NCI-H146 (cell line): ENCODE data around the gene HAS3.
"Not testable (repeated sequence)": the region's sequence is repeated elsewhere in the genome, so short reads cannot be mapped to it uniquely, and the experiment has no call there.

ENCODE experiments used
- DNase-seq: peaks from one replicate; lab custom pipeline; 2025; lab: John Stamatoyannopoulos, UW

The HAS3 gene

DNA sequence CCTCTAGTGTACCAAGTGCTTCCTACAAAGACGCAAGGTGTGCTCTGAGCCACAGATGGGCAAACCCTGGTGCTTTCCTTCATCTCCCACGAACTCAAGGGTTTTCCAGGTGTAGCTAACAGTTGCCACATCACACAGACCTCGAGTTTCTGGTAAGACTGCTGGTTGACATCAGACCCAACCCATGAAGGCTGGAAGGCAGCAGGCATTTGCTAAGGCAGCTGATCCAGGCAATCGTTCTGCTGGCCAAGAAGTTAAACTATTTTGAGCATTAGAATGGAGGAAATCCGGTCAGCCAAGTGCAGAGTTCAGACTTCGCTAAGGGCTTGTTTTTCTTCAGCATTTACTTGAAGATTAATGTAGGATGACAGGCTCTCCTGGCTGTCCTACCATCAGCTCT lies 11.5 kb downstream of the HAS3 start:
- DNase-seq: no peak

DNA sequence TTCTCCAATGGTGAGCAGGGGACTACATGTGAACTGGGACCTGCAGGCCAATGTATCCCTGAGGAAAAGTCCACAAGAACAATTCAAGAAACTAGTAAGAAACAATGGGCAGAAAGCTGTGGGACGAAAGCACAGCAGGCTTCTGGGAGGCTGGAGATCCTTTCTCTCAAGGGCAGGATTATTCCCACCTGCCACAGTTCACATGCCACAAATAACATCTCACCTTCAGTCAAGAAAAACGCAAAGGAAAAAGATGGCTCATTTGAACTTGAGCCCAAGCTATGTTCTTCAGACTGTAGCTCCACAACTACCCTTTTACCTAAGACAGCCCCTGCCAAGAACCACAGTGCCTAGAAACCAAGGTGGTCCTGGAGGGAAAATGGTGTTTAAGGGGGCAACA lies 13.0 kb downstream of the HAS3 start:
- no peak for DNase-seq

DNA sequence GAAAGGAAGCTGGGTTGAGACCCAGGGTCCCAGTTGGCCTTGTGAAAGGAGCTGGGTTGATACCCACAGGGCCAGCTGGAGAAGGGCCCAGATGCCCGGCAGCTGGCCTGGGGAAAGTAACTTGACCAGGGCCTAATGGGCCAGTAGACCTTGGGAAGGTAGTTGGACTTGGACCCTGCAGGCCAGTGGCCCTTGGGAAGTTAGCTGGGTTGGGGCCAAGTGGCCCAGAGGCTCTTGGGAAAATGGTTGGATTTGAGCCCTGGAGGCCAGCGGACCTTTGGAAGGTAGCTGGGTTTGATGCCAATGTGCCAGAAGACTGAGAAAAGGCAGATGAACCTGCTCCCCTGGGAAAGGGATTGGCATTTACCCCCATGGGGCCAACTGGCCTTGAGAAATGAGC lies 13.5 kb downstream of the HAS3 start:
- no peak for DNase-seq

DNA sequence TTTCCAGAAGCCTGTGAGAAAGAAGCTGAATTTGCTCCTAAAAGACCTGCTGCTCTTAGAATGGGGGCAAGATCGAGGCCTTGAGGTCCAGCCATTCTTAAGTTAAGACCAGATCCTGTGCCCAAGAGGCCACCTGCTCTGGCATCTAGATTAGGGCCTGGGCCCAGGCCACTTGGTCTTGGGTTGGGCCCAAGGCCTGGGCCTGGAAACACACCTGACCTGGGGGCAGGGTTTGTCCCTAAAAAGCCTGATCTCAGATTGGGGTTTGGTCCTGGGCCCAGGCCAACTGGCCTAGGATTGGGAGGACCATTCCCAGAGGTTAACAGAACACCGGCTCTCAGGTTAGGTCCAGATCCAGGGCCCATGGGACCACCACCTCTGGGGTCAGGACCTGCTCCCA lies 14.1 kb downstream of the HAS3 start:
- no peak for DNase-seq

DNA sequence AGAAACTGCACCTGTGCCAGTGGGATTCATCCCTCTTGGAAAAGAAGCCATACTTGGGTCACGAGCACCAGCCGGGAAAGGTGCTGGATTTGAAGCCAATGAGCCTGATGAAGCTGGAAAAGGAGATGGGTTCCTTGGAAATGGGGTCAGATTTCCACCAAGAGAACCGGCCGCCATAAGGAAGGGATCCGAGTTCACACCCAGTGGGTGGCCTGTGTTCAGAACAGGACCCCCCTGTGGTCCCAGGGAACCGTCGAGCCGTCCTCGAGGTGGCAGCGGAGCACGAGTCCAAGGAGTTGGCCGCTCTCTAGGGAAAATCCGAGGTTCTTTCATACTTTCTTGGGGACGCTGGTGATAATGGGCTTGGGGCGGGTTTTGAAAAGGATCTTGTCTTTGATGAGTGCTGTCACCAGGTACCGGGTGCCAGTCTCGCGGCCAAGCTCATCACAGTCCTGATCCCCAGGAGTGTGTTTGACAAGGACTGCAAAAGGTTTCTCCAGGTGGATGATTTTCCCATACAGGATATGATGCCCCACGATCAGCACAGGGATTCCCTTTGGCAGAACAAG lies 14.7 kb downstream of the HAS3 start:
- DNase-seq: no peak

DNA sequence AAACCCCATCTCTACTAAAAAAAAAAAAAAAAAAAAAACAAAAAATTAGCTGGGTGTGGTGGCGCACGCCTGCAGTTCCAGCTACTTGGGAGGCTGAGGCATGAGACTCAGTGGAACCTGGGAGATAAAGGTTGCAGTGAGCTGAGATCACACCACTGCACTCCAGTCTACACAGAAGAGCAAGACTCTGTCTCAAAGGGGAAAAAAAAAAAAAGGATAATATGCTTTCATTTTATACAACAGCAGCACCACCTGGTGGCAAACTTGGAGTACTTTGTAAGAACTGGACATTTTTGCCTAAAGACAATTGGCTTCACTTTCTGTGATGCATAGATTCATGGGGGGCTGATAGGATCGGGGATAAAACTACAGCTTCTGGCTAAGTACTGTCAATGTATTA lies 18.5 kb downstream of the HAS3 start:
- DNase-seq: peak; percentile 64

DNA sequence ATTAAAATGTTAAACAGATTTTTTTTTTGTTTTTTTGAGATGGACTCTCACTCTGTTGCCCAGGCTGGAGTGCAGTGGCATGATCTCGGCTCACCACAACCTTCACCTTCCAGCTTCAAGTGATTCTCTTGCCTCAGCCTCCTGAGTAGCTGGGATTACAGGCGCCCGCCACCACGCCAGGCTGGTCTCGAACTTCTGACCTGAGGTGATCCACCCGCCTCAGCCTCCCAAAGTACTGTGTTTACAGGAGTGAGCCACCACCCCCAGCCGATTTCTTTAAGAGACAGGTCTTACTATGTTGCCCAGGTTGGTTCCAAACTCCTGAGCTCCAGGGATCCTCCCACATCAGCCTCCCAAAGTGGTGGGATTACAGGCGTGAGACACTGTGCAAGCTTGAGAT lies 19.0 kb downstream of the HAS3 start:
- DNase-seq: not testable (repeated sequence)

DNA sequence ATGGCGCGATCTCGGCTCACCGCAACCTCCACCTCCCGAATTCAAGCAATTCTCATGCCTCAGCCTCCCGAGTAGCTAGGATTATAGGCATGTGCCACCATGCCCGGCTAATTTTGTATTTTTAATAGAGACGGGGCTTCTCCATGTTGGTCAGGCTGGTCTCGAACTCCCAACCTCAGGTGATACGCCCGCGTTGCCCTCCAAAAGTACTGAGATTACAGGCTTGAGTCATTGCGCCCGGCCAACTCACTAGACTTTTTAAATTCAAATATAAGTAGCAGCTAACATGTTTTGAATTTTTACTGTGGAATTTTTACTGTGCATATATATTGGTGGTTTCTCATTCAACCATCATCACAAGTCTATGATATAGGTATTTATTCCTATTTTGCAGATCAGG lies 19.5 kb downstream of the HAS3 start:
- not testable (repeated sequence) for DNase-seq

DNA sequence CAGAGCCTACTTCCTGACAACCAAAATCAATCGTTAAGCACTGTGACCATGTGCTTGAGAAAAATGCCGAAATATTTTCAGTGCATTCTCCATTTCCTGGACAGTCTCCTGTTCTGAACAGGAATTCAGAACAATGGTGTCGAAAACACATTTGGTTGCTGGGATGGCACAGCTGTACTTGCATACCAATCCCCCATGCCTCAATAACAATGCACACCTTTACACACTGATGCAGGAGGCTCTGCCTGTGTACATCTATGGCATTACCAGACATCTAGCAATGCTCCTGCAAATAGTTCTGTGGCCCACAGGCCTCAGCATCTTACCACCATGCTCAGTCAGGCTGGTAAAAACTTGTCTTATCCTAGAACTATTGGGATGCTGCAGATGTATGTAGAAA lies 20.8 kb downstream of the HAS3 start:
- DNase-seq: no peak

DNA sequence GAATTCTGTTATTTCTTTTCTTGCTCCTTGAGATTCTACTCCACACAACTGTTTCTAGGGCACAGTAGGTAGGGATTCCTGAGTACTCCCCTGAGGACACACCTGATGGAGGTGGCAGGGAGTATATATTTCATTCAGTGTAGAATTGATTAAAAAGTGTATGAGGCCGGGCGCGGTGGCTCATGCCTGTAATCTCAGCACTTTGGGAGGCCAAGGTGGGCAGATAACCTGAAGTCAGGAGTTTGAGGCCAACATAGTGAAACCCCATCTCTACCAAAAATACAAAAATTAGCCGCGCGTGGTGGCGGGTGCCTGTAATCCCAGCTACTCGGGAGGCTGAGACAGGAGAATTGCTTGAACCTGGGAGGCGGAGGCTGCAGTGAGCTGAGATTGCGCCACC lies 21.3 kb downstream of the HAS3 start:
- DNase-seq: not testable (repeated sequence)

DNA sequence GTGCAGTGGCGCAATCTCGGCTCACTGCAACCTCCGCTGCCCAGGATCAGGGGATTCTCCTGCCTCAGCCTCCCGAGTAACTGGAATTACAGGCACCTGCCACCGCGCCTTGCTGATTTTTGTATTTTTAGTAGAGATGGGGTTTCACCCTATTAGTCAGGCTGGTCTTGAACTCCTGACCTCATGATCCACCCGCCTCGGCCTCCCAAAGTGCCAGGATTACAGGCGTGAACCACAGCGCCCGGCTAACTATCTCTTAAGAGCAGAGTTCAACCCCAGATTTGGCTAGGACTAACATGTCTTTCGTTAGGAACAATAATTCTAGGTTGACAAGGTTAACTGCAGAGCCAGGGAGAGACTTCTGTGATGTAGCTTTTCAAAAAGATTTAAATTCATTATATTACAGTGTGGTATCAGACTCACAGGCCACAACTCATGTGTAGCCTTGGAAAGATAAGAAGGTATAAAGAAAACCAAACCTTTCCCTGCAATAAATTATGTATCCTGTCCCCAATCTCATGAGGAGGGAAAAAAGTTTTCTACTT lies 22.6 kb downstream of the HAS3 start:
- no peak for DNase-seq

DNA sequence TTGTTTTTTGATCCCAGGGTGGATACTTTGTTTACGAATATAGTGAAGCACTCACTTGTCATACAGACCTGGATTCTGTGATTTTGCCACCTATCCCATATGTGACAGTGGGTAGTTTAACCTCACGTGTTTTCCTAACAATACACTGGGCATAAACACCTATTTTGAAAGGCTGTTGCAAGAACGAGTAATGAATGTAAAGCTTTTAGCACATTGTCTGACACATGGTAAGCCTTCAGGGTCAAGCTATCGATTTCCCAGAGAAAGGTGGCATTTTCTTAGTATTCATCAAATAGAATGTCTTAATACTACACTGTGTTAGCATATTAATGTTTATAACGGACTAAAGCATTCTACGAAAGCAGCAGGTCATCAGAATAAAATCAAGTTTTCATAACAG lies 25.0 kb downstream of the HAS3 start:
- no peak for DNase-seq

DNA sequence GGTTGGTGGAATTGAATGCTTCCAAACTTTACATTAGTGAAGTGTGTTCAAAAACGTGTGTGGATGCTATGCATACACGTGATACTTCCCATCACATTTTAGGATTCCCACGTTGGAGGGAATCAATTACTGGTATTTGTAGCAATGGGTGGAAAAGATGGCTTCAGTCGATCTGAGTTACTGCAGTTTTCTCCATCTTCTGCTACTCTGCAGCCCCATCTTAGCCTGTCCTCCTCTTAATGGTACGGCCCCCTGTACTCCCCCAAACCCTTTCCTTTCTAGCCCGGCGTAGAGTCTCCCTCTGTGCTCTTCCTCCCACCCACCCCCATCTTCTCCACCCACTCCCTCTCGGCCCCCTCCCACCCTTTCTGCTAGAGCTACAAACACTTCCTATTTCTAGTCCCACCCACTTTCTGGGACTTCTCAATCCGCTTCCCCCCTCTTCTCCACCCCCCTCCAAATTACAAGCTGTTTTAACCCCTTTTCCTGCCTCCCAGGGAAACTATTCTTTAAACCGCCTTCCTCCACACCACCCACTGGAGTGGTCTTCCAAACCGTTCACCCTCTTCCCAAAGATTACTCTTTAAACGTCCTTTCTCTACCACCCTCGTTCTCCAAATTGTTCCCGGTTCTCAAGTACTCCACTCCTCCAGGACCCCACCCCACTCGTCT lies 25.9 kb downstream of the HAS3 start:
- peak; percentile 42 for DNase-seq

DNA sequence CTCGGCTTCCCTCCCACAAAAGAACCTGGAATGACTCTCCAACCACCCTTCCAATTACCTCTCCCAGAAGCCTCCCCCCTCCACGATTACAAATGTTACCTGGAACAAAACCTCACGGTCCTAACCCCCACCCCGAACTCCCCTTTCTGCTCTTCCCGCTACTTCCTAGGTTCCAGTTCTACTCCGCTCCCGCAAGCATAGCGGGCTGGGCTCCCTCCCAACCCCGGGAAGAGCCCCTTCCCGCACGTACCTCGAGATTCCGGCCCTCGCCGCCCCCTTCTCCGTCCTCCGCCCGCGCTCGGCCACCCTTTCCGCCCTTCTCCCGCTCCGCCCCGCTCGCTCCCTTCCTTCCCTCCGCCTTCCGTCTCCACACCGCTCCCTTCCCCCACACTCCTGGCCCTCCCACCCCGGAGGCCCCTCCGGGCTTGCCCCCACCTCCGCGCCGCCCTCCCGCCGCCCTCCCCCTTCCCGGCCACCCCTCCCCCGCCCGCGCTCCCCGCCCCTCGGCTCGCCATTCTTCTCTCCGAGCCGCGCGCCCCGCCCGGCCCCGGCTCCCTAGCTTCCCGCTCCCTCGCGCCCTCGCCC lies 26.5 kb downstream of the HAS3 start:
- peak; percentile 76 for DNase-seq

DNA sequence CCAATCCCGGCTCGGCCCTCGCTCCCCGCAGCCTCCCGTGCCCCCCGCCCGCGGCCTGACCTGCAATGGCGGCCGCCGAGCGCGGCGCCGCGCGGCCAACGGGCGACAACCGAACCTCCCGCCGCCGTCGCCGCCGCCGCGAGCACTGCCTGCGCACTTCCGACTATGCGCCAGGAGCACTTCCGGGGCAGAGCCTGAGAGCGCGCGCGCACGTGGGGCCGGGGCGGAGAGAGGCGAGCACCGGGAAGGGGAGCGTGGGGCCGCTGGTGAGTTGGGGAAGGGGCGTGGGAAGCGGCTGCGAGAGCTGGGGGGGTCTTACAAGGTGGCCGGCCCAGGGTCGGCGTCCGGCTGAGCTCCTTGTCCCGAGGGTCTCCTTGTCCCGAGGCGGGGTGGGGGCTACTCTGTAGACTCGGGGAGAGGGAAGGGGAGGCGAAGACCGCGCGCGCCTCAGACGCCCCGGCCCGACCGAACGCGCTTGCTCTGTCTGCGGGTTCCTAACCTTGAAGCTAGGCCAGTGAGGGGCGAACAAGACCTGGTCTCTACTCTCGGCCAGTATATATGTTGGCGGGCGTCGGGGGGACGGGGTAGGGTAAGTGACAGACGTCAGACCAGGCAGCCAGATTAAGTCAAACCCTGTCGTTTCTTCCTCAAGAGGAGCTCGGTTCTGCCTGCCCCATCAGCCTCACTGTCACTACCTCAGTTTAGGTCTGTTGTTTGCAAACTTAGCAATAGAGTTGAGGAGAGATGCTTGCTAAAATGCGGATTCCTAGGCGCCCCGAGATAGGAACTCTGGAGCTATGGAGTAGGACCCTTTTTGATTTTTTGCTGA lies 27.2 kb downstream of the HAS3 start, which contains the start of the genes CHTF8 and UTP4:
Gene CHTF8, minus strand, starts transcription at position 165 of the 829 bp plus-strand sequence. CDS start 11,130 bp downstream, outside the sequence.
Gene UTP4, plus strand, starts transcription at position 226 of the 829 bp plus-strand sequence. CDS start 811 bp downstream, outside the sequence.
- peak; percentile 68 for DNase-seq

DNA sequence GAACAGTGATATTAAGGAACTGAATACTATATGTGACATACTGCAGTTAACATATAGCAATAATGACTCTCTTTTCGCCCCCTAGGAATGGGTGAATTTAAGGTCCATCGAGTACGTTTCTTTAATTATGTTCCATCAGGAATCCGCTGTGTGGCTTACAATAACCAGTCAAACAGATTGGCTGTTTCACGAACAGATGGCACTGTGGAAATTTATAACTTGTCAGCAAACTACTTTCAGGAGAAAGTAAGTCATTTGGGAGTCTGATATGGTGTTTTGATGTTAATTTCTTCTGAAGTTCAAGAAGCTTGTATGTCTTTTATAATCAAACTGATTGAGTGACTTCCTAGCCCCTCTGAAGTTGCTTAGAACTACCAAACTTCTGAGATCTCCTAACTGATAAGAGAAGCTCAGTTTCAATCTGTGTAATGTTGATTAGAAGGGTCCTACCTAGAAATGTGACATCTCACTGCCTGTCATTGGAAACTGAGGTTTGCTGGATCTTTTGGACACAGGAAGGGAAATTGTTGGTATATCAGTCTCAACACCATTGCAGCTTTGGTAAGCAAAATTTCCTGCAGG lies 28.0 kb downstream of the HAS3 start:
- DNase-seq: no peak

DNA sequence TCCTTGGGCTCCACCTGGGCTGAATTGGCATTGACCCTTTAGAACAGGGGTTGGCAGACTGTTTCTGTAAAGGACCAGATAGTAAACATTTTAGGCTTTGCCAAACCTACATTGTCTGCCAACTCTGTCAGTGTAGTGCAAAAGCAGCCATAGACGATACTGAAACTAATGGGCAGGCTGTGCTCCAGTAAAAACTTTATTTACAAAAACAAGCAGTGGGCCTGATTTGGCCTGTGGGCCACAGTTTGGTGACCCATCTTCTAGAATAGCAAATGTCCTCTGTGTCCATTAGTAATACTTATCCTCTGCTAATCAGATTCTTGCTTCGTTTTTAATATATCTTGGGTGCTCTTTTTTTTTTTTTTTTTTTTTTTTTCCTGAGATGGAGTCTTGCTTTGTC lies 33.2 kb downstream of the HAS3 start:
- no peak for DNase-seq

DNA sequence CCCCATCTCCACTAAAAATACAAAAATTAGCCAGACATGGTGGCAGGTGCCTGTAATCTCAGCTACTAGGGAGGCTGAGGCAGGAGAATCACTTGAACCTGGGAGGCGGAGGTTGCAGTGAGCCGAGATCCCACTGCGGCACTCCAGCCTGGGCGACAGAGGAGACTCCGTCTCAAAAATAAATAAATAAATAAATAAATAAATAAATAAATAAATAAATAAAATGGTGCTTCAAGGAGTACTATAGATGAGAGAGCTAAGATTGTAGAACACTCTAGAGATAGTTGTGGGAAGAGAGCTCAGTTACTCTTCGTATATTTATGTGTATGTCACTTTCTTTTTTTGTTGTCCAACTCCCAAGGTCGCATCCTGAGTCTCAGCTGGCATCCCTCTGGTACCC lies 34.0 kb downstream of the HAS3 start:
- not testable (repeated sequence) for DNase-seq

DNA sequence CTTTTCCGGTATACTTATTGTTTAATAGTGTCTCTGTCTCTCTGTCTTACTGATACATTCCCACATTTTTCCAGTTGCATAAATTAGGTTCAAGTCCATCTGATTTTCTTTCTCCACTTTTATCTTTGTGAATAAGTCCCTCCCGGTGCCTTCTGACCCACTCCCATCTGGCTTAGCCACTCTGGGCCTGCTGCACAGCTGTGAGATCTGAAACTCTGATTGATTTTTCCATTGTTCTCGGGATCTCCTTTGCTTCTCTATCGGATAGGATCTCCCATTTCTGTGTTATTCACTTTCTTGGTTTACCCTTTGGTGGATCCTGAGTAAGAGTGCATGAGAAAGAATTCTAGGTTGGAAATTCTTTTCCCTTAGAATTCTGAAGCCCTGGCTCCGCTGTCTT lies 35.6 kb downstream of the HAS3 start:
- no peak for DNase-seq

DNA sequence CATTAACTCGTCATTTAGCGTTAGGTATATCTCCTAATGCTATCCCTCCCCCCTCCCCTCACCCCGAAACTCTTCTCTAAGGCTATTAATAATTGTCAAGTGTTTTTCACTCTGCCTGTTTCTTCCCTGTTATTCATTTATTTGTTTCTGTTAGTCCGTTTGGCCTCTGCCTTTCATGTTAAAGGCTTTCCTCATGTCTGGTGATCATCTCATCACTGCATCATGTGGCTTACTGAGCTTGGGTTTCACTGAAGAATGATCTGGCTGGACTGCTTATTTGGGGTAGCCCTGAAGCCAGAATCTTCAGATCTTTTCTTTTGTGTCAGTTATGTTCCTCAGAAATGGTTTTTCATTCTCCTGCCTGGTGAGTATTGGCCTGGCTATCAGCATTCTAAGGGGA lies 36.5 kb downstream of the HAS3 start:
- DNase-seq: no peak

DNA sequence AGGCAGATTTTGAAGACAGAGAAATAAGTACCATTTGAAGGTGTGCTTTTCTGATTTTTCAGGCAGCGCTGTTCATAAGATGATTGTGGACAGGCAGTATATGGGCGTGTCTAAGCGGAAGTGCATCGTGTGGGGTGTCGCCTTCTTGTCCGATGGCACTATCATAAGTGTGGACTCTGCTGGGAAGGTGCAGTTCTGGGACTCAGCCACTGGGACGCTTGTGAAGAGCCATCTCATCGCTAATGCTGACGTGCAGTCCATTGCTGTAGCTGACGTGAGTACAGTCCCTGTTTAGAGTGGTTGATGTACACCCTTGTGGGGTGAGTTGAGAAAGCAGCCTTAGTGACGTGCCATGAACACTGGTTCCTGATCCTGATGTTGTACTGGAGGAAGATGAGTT lies 37.7 kb downstream of the HAS3 start:
- DNase-seq: no peak

DNA sequence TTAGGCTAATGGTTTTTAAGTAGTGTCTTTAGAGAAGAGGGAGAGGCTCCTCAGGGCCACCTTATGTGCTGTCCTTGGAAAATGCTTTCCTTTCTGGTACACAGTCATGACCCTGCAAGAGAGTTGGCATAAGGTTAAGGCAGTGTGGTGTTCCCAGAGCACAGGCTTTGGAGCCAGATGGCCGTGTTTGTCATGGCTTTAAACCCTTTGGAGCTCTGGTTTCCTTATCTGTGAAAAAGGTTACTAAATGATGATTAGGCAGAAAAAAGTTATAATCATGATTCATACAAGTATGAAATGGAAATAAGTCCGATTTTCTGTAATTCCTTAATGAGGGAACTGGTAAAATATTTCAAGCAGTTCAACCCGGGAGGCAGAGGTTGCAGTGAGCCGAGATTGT lies 40.2 kb downstream of the HAS3 start:
- DNase-seq: no peak
